Mucosa of stomach (tissue), 1 donor: Measurements from ENCODE around the gene TWF1.
A peak's percentile ranks its signal among the peaks of the same experiment; 100 is the strongest.

Source experiments
- H3K27me3 ChIP-seq: one replicate; pipeline ENCODE4 v1.7.0; 2013; ENCODE audit warnings: mild to moderate bottlenecking, low read length; ENCODE audit not compliant: control insufficient read depth, insufficient read depth
- H3K36me3 ChIP-seq: one replicate; pipeline ENCODE4 v1.7.0; 2013; ENCODE audit warnings: low read length; ENCODE audit not compliant: control insufficient read depth, insufficient read depth
- H3K4me1 ChIP-seq: one replicate; pipeline ENCODE4 v1.7.0; 2013; ENCODE audit warnings: mild to moderate bottlenecking, low read length; ENCODE audit not compliant: control insufficient read depth, insufficient read depth
- H3K4me3 ChIP-seq: one replicate; pipeline ENCODE4 v1.7.0; 2013; ENCODE audit warnings: low read length
- H3K9ac ChIP-seq: one replicate; pipeline ENCODE4 v1.7.0; 2013; ENCODE audit warnings: mild to moderate bottlenecking, low read length, moderate library complexity
- H3K9me3 ChIP-seq: one replicate; pipeline ENCODE4 v1.7.0; 2013; ENCODE audit warnings: mild to moderate bottlenecking, low read length, moderate library complexity; ENCODE audit not compliant: control insufficient read depth
- donor health status: Pancreatic carcinoma.

The TWF1 gene

GRCh38 chr12:43795716-43796280 is 10.3 kb downstream of the TWF1 start:
- Histone ChIP-seq H3K9me3 (no peaks in the 10 kb centered on the region), H3K36me3 (no peaks in the 10 kb centered on the region), H3K4me3 (no peak overlapping the region)

GRCh38 chr12:43789941-43790340 is 16.2 kb downstream of the TWF1 start:
- H3K9me3 ChIP-seq = no peaks in the 10 kb centered on the region
- no peaks in the 10 kb centered on the region for H3K36me3 ChIP-seq
- no peak overlapping the region for H3K4me3 ChIP-seq
- H3K4me1 ChIP-seq = no peaks in the 10 kb centered on the region
- H3K27me3 ChIP-seq = no peaks in the 10 kb centered on the region
- no peak overlapping the region for H3K9ac ChIP-seq

More at GRCh38 chr12:43795716-43796280, 10.3 kb downstream of the TWF1 start:
- Histone ChIP-seq H3K9ac (no peak overlapping the region), H3K4me1 (no peaks in the 10 kb centered on the region), H3K27me3 (no peaks in the 10 kb centered on the region)

- no peak overlapping the region for H3K9ac ChIP-seq
- no peaks in the 10 kb centered on the region for H3K4me1 ChIP-seq
- no peak overlapping the region for H3K4me3 ChIP-seq
- H3K27me3 ChIP-seq = no peaks in the 10 kb centered on the region
- H3K9me3 ChIP-seq = no peaks in the 10 kb centered on the region
- no peaks in the 10 kb centered on the region for H3K36me3 ChIP-seq
Observed at GRCh38 chr12:43786899-43787693, 19.0 kb downstream of the TWF1 start.

- Histone ChIP-seq H3K4me3 (no peak overlapping the region), H3K9me3 (no peaks in the 10 kb centered on the region), H3K9ac (no peak overlapping the region), H3K27me3 (no peaks in the 10 kb centered on the region), H3K36me3 (peaks cover 5% of the 10 kb centered on the region), H3K4me1 (no peaks in the 10 kb centered on the region)
Observed at GRCh38 chr12:43776498-43776897, 29.6 kb downstream of the TWF1 start.

- Histone ChIP-seq H3K27me3 (no peaks in the 10 kb centered on the region), H3K4me1 (peaks cover 5% of the 10 kb centered on the region), H3K4me3 (no peak overlapping the region), H3K9ac (no peak overlapping the region), H3K36me3 (no peaks in the 10 kb centered on the region), H3K9me3 (no peaks in the 10 kb centered on the region)
Observed at GRCh38 chr12:43766291-43766690, 39.8 kb downstream of the TWF1 start.

- Histone ChIP-seq H3K36me3 (no peaks in the 10 kb centered on the region), H3K9ac (no peak overlapping the region), H3K9me3 (no peaks in the 10 kb centered on the region), H3K27me3 (no peaks in the 10 kb centered on the region), H3K4me3 (no peak overlapping the region), H3K4me1 (peaks cover 14% of the 10 kb centered on the region)
Observed at GRCh38 chr12:43764528-43764927, 41.6 kb downstream of the TWF1 start.

GRCh38 chr12:43763769-43764168 is 42.3 kb downstream of the TWF1 start:
- Histone ChIP-seq H3K4me1 (peaks cover 14% of the 10 kb centered on the region), H3K9ac (no peak overlapping the region), H3K9me3 (no peaks in the 10 kb centered on the region), H3K4me3 (no peak overlapping the region), H3K27me3 (no peaks in the 10 kb centered on the region), H3K36me3 (no peaks in the 10 kb centered on the region)

GRCh38 chr12:43762596-43762995 is 43.5 kb downstream of the TWF1 start:
- peaks cover 14% of the 10 kb centered on the region for H3K4me1 ChIP-seq
- H3K36me3 ChIP-seq = no peaks in the 10 kb centered on the region
- no peaks in the 10 kb centered on the region for H3K9me3 ChIP-seq
- H3K9ac ChIP-seq = no peak overlapping the region
- H3K27me3 ChIP-seq = no peaks in the 10 kb centered on the region
- H3K4me3 ChIP-seq = no peak overlapping the region

- H3K9ac ChIP-seq = no peak overlapping the region
- H3K4me1 ChIP-seq = peaks cover 14% of the 10 kb centered on the region
- no peaks in the 10 kb centered on the region for H3K27me3 ChIP-seq
- H3K36me3 ChIP-seq = no peaks in the 10 kb centered on the region
- no peak overlapping the region for H3K4me3 ChIP-seq
- H3K9me3 ChIP-seq = no peaks in the 10 kb centered on the region
Observed at GRCh38 chr12:43761500-43761899, 44.6 kb downstream of the TWF1 start.

- Histone ChIP-seq H3K4me1 (peaks cover 14% of the 10 kb centered on the region), H3K9me3 (no peaks in the 10 kb centered on the region), H3K36me3 (no peaks in the 10 kb centered on the region), H3K9ac (peak overlapping the region; percentile 99), H3K4me3 (peak overlapping the region; percentile 49), H3K27me3 (no peaks in the 10 kb centered on the region)
Observed at GRCh38 chr12:43760396-43760795, 45.7 kb downstream of the TWF1 start.

GRCh38 chr12:43758728-43759563 is 47.2 kb downstream of the TWF1 start, which contains the start of the genes IRAK4 and PUS7L:
TSS of gene IRAK4 (plus strand) at chr12:43758951. CDS start at chr12:43768112, 9,161 bp downstream.
TSS of gene PUS7L (minus strand) at chr12:43758790. CDS start at chr12:43755245, 3,545 bp downstream.
- no peaks in the 10 kb centered on the region for H3K27me3 ChIP-seq
- H3K36me3 ChIP-seq = no peaks in the 10 kb centered on the region
- peaks cover 14% of the 10 kb centered on the region for H3K4me1 ChIP-seq
- no peaks in the 10 kb centered on the region for H3K9me3 ChIP-seq
- H3K9ac ChIP-seq = peak within 1 kb of the TSS; percentile 99
- H3K4me3 ChIP-seq = peak within 1 kb of the TSS; percentile 91
